HG02798 (cell line): ENCODE measurements around the gene ATG9A.

Source experiments
- ATAC-seq: cut with Tn5 transposase; IDR thresholded peaks from one replicate; pipeline ENCODE4 v1.9.1; 2021; ENCODE audit warnings: mild to moderate bottlenecking; ENCODE audit not compliant: unreplicated experiment, poor library complexity

The ATG9A gene

GRCh38 chr2:219178377-219179175 is 50.9 kb downstream of the ATG9A start:
- ATAC-seq: peak; percentile 24

- peak; percentile 52 for ATAC-seq
These were observed 51.7 kb downstream of the ATG9A start, which contains the start of gene RETREG2 for GRCh38 chr2:219177552-219178376. Gene RETREG2 (plus strand): TSS chr2:219178275. CDS start chr2:219178353, 78 bp downstream.

GRCh38 chr2:219176818-219177551 is 52.5 kb downstream of the ATG9A start, which contains the start of gene CNPPD1:
Gene CNPPD1 (minus strand): TSS chr2:219176925. CDS start chr2:219176828, 97 bp downstream.
- peak; percentile 73 for ATAC-seq

- ATAC-seq: peak; percentile 15
These were observed 53.3 kb downstream of the ATG9A start for GRCh38 chr2:219175928-219176817.

- no peak for ATAC-seq
These were observed 54.0 kb downstream of the ATG9A start for GRCh38 chr2:219175486-219175885.

GRCh38 chr2:219174801-219175200 is 54.6 kb downstream of the ATG9A start:
- no peak for ATAC-seq

GRCh38 chr2:219174146-219174545 is 55.3 kb downstream of the ATG9A start:
- no peak for ATAC-seq

- ATAC-seq: no peak
These were observed 56.3 kb downstream of the ATG9A start for GRCh38 chr2:219173176-219173575.

GRCh38 chr2:219172231-219173154 is 56.9 kb downstream of the ATG9A start:
- ATAC-seq: no peak

GRCh38 chr2:219171231-219171651 is 58.2 kb downstream of the ATG9A start:
- no peak for ATAC-seq

GRCh38 chr2:219169930-219170654 is 59.3 kb downstream of the ATG9A start, which contains the start of gene SLC23A3:
Gene SLC23A3 (minus strand): TSS chr2:219170029. CDS start chr2:219169984, 45 bp downstream.
- no peak for ATAC-seq
